ENCODE results near the gene ADAMTSL1.

ADAMTSL1 gene

GRCh38 chr9:18786196-18786595, 312.2 kb downstream of the ADAMTSL1 start:
- DNase-seq = no peak

GRCh38 chr9:18786911-18787650, 313.1 kb downstream of the ADAMTSL1 start:
- DNase-seq = no peak

- DNase-seq = no peak
These were observed 314.3 kb downstream of the ADAMTSL1 start for GRCh38 chr9:18788256-18788655.

GRCh38 chr9:18791074-18791473, 317.1 kb downstream of the ADAMTSL1 start:
- peak in 1 of 2 experiments; percentile 4 for DNase-seq

GRCh38 chr9:18793122-18793521, 319.2 kb downstream of the ADAMTSL1 start:
- DNase-seq = no peak

- DNase-seq = no peak
These were observed 322.2 kb downstream of the ADAMTSL1 start for GRCh38 chr9:18795947-18796671.

- no peak for DNase-seq
These were observed 322.8 kb downstream of the ADAMTSL1 start for GRCh38 chr9:18796696-18797270.

- DNase-seq = no peak
These were observed 324.2 kb downstream of the ADAMTSL1 start for GRCh38 chr9:18798106-18798505.

GRCh38 chr9:18798508-18799290, 324.7 kb downstream of the ADAMTSL1 start:
- DNase-seq = no peak

GRCh38 chr9:18799428-18799827, 325.5 kb downstream of the ADAMTSL1 start:
- DNase-seq = no peak

GRCh38 chr9:18800579-18800978, 326.6 kb downstream of the ADAMTSL1 start:
- no peak for DNase-seq

GRCh38 chr9:18805386-18805785, 331.4 kb downstream of the ADAMTSL1 start:
- no peak for DNase-seq

- no peak for DNase-seq
These were observed 332.5 kb downstream of the ADAMTSL1 start for GRCh38 chr9:18806232-18807080.

GRCh38 chr9:18810581-18810980, 336.6 kb downstream of the ADAMTSL1 start:
- no peak for DNase-seq

- DNase-seq = no peak
These were observed 337.2 kb downstream of the ADAMTSL1 start for GRCh38 chr9:18811171-18811570.

GRCh38 chr9:18819418-18819817, 345.5 kb downstream of the ADAMTSL1 start:
- DNase-seq = no peak

GRCh38 chr9:18820566-18821095, 346.7 kb downstream of the ADAMTSL1 start:
- DNase-seq = no peak

- DNase-seq = no peak
These were observed 347.8 kb downstream of the ADAMTSL1 start for GRCh38 chr9:18821788-18822187.

GRCh38 chr9:18822850-18823249, 348.9 kb downstream of the ADAMTSL1 start:
- DNase-seq = no peak

GRCh38 chr9:18824095-18824666, 350.2 kb downstream of the ADAMTSL1 start:
- DNase-seq = no peak

- DNase-seq = no peak
These were observed 351.8 kb downstream of the ADAMTSL1 start for GRCh38 chr9:18825656-18826170.

Measured in AML-193 (cell line).